Measurements from ENCODE around the gene FAM222A.

Gene FAM222A

GRCh38 chr12:109714141-109714912, 702 bp downstream of the FAM222A start:
- in situ Hi-C loops (cut with MboI; ENCODE audit: low pct_unique_long_range_greater_than_20kb, low sequenced_read_pairs, unreplicated experiment) = no loop called here
- TF ChIP-seq, protein P1, sequence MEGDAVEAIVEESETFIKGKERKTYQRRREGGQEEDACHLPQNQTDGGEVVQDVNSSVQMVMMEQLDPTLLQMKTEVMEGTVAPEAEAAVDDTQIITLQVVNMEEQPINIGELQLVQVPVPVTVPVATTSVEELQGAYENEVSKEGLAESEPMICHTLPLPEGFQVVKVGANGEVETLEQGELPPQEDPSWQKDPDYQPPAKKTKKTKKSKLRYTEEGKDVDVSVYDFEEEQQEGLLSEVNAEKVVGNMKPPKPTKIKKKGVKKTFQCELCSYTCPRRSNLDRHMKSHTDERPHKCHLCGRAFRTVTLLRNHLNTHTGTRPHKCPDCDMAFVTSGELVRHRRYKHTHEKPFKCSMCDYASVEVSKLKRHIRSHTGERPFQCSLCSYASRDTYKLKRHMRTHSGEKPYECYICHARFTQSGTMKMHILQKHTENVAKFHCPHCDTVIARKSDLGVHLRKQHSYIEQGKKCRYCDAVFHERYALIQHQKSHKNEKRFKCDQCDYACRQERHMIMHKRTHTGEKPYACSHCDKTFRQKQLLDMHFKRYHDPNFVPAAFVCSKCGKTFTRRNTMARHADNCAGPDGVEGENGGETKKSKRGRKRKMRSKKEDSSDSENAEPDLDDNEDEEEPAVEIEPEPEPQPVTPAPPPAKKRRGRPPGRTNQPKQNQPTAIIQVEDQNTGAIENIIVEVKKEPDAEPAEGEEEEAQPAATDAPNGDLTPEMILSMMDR (IDR thresholded peaks at IDR 0.05; ENCODE audit: extremely low read depth, insufficient read depth, missing control alignments) = no peak
- peak; percentile 74 for DNase-seq (ENCODE audit: low spot score)

DNA sequence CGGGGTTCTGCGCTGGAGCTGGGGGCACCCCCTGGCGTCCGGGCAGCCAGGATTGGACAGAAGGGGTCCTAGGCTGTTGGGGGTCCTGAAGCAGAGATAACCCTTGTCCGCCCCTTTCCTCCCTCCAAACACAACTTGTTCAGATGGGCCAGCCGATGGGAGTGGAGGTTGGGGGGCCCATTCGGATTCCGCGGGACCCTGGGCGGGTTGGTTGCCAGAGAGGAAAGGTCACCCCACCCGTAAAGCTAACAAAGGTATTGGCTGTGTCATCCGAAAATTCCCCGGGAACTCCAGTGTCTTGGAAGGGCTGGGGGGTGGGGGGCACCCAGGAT, 1.3 kb downstream of the FAM222A start:
- no peak for DNase-seq (ENCODE audit: low spot score)
- in situ Hi-C loops (cut with MboI; ENCODE audit: low pct_unique_long_range_greater_than_20kb, low sequenced_read_pairs, unreplicated experiment) = no loop called here

GRCh38 chr12:109715310-109716091, 1.9 kb downstream of the FAM222A start:
- TF ChIP-seq, protein P1 (IDR thresholded peaks at IDR 0.05; ENCODE audit: extremely low read depth, insufficient read depth, missing control alignments) = no peak
- no peak for DNase-seq (ENCODE audit: low spot score)

More for the DNA sequence above, 1.3 kb downstream of the FAM222A start:
- TF ChIP-seq, protein P1 (IDR thresholded peaks at IDR 0.05; ENCODE audit: extremely low read depth, insufficient read depth, missing control alignments) = no peak

GRCh38 chr12:109716092-109716479, 2.5 kb downstream of the FAM222A start:
- in situ Hi-C loops (cut with MboI; ENCODE audit: low pct_unique_long_range_greater_than_20kb, low sequenced_read_pairs, unreplicated experiment) = no loop called here
- no peak for DNase-seq (ENCODE audit: low spot score)
- TF ChIP-seq, protein P1 (IDR thresholded peaks at IDR 0.05; ENCODE audit: extremely low read depth, insufficient read depth, missing control alignments) = no peak

More at GRCh38 chr12:109715310-109716091, 1.9 kb downstream of the FAM222A start:
- in situ Hi-C loops (cut with MboI; ENCODE audit: low pct_unique_long_range_greater_than_20kb, low sequenced_read_pairs, unreplicated experiment) = no loop called here

DNA sequence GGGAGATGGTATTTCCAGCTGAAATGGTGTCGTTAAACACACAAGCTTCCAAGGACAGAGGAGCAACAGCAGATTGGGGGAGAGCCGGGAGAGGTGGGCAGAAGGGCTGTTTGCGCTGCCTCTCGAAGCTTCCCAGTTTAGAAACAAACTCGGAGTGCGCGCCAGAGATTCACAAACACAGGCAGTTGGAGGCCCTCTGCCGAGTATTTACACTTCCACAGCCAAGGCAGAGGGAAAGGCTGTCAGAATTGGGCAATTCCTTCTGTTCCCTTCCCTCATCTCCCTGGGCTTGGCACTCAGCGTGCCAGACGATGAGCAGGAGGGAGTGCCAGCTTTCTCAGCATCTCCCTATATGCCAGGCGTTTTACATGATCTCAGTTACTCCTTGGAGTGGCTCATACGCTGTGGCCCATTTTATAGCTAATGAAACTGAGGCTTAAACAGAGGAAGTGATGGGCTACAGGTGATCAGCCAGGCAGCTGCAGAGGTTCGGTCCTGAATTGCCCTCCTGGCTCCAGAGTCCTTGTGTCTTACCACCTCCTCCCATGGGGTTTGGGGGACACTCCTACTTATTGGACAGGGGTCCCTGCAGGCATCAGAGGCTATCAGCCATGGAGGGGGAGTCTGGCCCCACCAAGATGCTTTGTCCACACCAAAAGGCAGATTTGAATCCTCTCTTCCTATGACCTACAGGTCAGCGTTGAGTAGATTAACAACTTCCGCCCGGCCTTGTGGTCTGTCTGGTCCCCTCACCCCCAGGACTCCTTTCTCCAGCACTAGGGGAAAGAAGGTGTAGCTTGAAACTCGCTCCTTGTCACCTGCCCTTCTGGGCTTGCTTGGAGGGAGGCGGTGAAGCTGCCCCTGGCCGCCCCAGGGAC, 3.1 kb downstream of the FAM222A start:
- in situ Hi-C loops (cut with MboI; ENCODE audit: low pct_unique_long_range_greater_than_20kb, low sequenced_read_pairs, unreplicated experiment) = no loop called here
- no peak for DNase-seq (ENCODE audit: low spot score)

More for the DNA sequence above, 3.1 kb downstream of the FAM222A start:
- TF ChIP-seq, protein P1 (IDR thresholded peaks at IDR 0.05; ENCODE audit: extremely low read depth, insufficient read depth, missing control alignments) = no peak

All from GM13977 (cell line).